ENCODE results near the gene DUS1L.

DNA sequence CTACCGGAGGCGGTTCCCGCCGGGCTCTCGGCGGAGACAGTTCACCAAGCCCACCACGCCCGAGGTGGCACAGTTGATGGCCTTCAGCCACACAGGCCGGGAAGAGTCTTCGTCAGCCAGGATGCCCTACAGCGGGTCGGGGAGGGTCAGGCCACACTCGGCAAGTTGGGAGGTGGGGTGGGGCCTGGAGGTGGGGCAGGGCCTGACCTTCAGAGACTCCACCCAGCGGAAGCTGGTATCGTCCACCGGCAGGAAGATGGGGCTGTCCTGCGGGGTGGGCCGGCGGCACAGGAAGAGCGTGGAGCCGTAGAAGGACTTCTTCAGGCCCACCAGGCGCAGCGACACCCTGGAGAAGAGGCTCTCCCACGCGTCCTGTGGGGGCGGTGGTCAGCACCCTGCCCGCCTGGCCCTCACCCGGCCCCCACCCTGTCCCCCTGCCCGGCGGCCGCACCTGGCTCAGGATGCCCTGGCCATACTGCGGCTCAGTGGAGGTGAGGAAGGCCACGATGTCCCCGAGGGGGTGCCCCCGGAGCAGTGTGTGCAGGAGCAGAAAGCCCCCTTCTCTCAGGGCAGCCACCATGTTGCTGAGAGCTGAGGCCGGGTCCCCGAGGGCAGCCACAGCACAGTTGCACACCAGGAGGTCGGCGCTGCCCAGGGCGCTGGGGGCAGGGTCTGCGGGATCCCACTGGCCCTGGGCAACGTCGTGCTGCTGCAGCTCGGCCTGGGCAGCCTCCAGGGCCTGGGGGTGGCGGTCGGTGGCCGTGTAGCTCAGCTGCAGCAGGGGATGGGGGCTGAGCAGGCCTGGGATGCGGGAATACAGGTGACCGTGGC, 19.6 kb upstream of the DUS1L start:
- TF ChIP-seq POLR2AphosphoS5 (IDR thresholded peaks at IDR 0.05; ENCODE audit: low read depth, low read length): no peak
- no peak for TF ChIP-seq POLR2A (IDR thresholded peaks at IDR 0.05; ENCODE audit: low read depth, low read length)

All from GM12891 (cell line).